Naive B cell (primary cell): ENCODE measurements around the gene KLF6. TPM values are rescaled to one million over a fixed set of nuclear protein-coding genes. Genes with fewer than 3 reads are reported as not detected.

Experiments
- ATAC-seq, 2 donors: fragments of 150-1000 bp; cut with Tn5 transposase; 2 replicates each; pipeline ENCODE4 v1.10.0; 2021; ENCODE audit warnings: low read depth in 2 of 2, mild to moderate bottlenecking in 2 of 2, moderate library complexity in 2 of 2
- DNase-seq: peaks from one replicate; pipeline ENCODE4 v3.0.0; 2022
- H3K27ac Mint-ChIP-seq, 6 donors: one replicate each; pipeline ENCODE4 v1.8.0; 2020 to 2022; ENCODE audit warnings: mild to moderate bottlenecking in 6 of 6, mixed read lengths in 6 of 6, moderate library complexity in 5 of 6, inconsistent platforms in 2 of 6
- H3K27me3 Mint-ChIP-seq, 3 donors: one replicate each; pipeline ENCODE4 v1.8.0; 2021 to 2022; ENCODE audit warnings: mixed read lengths in 3 of 3, mild to moderate bottlenecking in 1 of 3
- H3K36me3 Mint-ChIP-seq, 2 donors: one replicate each; pipeline ENCODE4 v1.8.0; 2020 to 2022; ENCODE audit warnings: mixed read lengths in 2 of 2, inconsistent platforms in 1 of 2, mild to moderate bottlenecking in 1 of 2
- H3K4me1 Mint-ChIP-seq, 3 donors: one replicate each; pipeline ENCODE4 v1.8.0; 2020 to 2022; ENCODE audit warnings: mixed read lengths in 3 of 3, inconsistent platforms in 1 of 3, mild to moderate bottlenecking in 1 of 3, moderate library complexity in 1 of 3
- H3K4me3 Mint-ChIP-seq, 8 donors: one replicate each; pipeline ENCODE4 v1.8.0; 2020 to 2022; ENCODE audit warnings: mild to moderate bottlenecking in 8 of 8, mixed read lengths in 8 of 8, moderate library complexity in 8 of 8, inconsistent platforms in 2 of 8
- H3K9me3 Mint-ChIP-seq, 7 donors: one replicate each; pipeline ENCODE4 v1.8.0; 2020 to 2022; ENCODE audit warnings: mixed read lengths in 7 of 7, mild to moderate bottlenecking in 5 of 7, inconsistent platforms in 2 of 7, moderate library complexity in 1 of 7
- polyA plus RNA-seq, 6 donors: library from polyadenylated mRNA; unstranded; fragments of 300-500 nt; fragmentation: Illumina TruSeq; gene quantifications; one replicate each; pipeline ENCODE4 v1.2.3, GENCODE V29; 2021; ENCODE audit warnings: low read depth in 6 of 6

The KLF6 gene
- polyA plus RNA-seq, 6 donors from 2014 or later, result 316 to 1,111 (median 647) TPM

GRCh38 chr10:3805791-3806461 lies 20.9 kb upstream of the KLF6 start:
- ATAC-seq (peak; percentile 11 to 34), DNase-seq (peak; percentile 21)
- H3K9me3 Mint-ChIP-seq, result no peaks in the 10 kb centered on the region
- peaks cover 38 to 40% (median 40%) of the 10 kb centered on the region in 3 donors for H3K4me1 Mint-ChIP-seq
- peak overlapping the region in 5 of 6 donors; percentile 25 to 83 (median 76) for H3K27ac Mint-ChIP-seq
- H3K36me3 Mint-ChIP-seq, result no peaks in the 10 kb centered on the region
- H3K27me3 Mint-ChIP-seq, result no peaks in the 10 kb centered on the region
- peak overlapping the region in 5 of 8 donors; percentile 26 to 69 (median 44) for H3K4me3 Mint-ChIP-seq

GRCh38 chr10:3805201-3805790 lies 20.3 kb upstream of the KLF6 start:
- peak; percentile 54 for DNase-seq
- H3K4me3 Mint-ChIP-seq, result peak overlapping the region in 7 of 8 donors; percentile 32 to 69 (median 42)
- ATAC-seq, result peak; percentile 86 to 87
- no peaks in the 10 kb centered on the region for H3K9me3 Mint-ChIP-seq
- no peaks in the 10 kb centered on the region for H3K27me3 Mint-ChIP-seq
- peak overlapping the region in 5 of 6 donors; percentile 48 to 83 (median 76) for H3K27ac Mint-ChIP-seq
- H3K36me3 Mint-ChIP-seq, result no peaks in the 10 kb centered on the region
- peaks cover 37 to 40% (median 38%) of the 10 kb centered on the region in 3 donors for H3K4me1 Mint-ChIP-seq

- peak overlapping the region in 6 of 8 donors; percentile 45 to 85 (median 68) for H3K4me3 Mint-ChIP-seq
- H3K27ac Mint-ChIP-seq, result peak overlapping the region in 5 of 6 donors; percentile 75 to 82 (median 80)
- H3K36me3 Mint-ChIP-seq, result no peaks in the 10 kb centered on the region
- H3K4me1 Mint-ChIP-seq, result peaks cover 32 to 38% (median 37%) of the 10 kb centered on the region in 3 donors
- peak; percentile 22 to 37 for ATAC-seq
- no peaks in the 10 kb centered on the region for H3K27me3 Mint-ChIP-seq
- no peak for DNase-seq
- H3K9me3 Mint-ChIP-seq, result no peaks in the 10 kb centered on the region
These were observed 19.1 kb upstream of the KLF6 start for GRCh38 chr10:3803927-3804741.

- DNase-seq, result no peak
- Mint-ChIP-seq H3K36me3 (no peaks in the 10 kb centered on the region), H3K4me1 (peaks cover 30 to 31% (median 31%) of the 10 kb centered on the region in 3 donors), H3K27me3 (no peaks in the 10 kb centered on the region), H3K27ac (peak overlapping the region in 4 of 6 donors; percentile 43 to 81 (median 76)), H3K9me3 (no peaks in the 10 kb centered on the region), H3K4me3 (peak overlapping the region in 7 of 8 donors; percentile 42 to 85 (median 59))
- ATAC-seq, result peak in 1 of 2 donors; percentile 23
These were observed 18.4 kb upstream of the KLF6 start for GRCh38 chr10:3803295-3803926.

GRCh38 chr10:3802526-3803265 lies 17.7 kb upstream of the KLF6 start:
- no peak overlapping the region for H3K27ac Mint-ChIP-seq
- ATAC-seq, result no peak
- H3K9me3 Mint-ChIP-seq, result peaks cover 0 to 2% (median 0%) of the 10 kb centered on the region in 7 donors
- no peaks in the 10 kb centered on the region for H3K36me3 Mint-ChIP-seq
- no peak overlapping the region for H3K4me3 Mint-ChIP-seq
- H3K27me3 Mint-ChIP-seq, result no peaks in the 10 kb centered on the region
- peaks cover 28 to 30% (median 29%) of the 10 kb centered on the region in 3 donors for H3K4me1 Mint-ChIP-seq
- no peak for DNase-seq

GRCh38 chr10:3801558-3802192 lies 16.7 kb upstream of the KLF6 start:
- no peaks in the 10 kb centered on the region for H3K27me3 Mint-ChIP-seq
- H3K9me3 Mint-ChIP-seq, result peaks cover 0 to 2% (median 0%) of the 10 kb centered on the region in 7 donors
- H3K27ac Mint-ChIP-seq, result no peak overlapping the region
- peaks cover 18 to 19% (median 19%) of the 10 kb centered on the region in 3 donors for H3K4me1 Mint-ChIP-seq
- no peak for ATAC-seq
- H3K4me3 Mint-ChIP-seq, result no peak overlapping the region
- no peak for DNase-seq
- no peaks in the 10 kb centered on the region for H3K36me3 Mint-ChIP-seq

GRCh38 chr10:3800586-3800985 lies 15.6 kb upstream of the KLF6 start:
- Mint-ChIP-seq H3K27me3 (no peaks in the 10 kb centered on the region), H3K4me3 (no peak overlapping the region), H3K36me3 (no peaks in the 10 kb centered on the region), H3K9me3 (peaks cover 0 to 3% (median 0%) of the 10 kb centered on the region in 7 donors), H3K4me1 (peaks cover 7 to 14% (median 12%) of the 10 kb centered on the region in 3 donors), H3K27ac (no peak overlapping the region)
- DNase-seq (no peak), ATAC-seq (no peak)

- DNase-seq (no peak), ATAC-seq (no peak)
- no peaks in the 10 kb centered on the region for H3K36me3 Mint-ChIP-seq
- no peaks in the 10 kb centered on the region for H3K27me3 Mint-ChIP-seq
- H3K9me3 Mint-ChIP-seq, result peaks cover 0 to 3% (median 0%) of the 10 kb centered on the region in 7 donors
- H3K4me3 Mint-ChIP-seq, result no peak overlapping the region
- peaks cover 2 to 6% (median 3%) of the 10 kb centered on the region in 3 donors for H3K4me1 Mint-ChIP-seq
- no peak overlapping the region for H3K27ac Mint-ChIP-seq
These were observed 12.7 kb upstream of the KLF6 start for GRCh38 chr10:3797750-3798149.

- ATAC-seq, result no peak
These were observed 8.5 kb upstream of the KLF6 start for GRCh38 chr10:3793553-3793952.

GRCh38 chr10:3792710-3793219 lies 7.8 kb upstream of the KLF6 start:
- Mint-ChIP-seq H3K4me1 (peaks cover 14 to 16% (median 15%) of the 10 kb centered on the region in 3 donors), H3K9me3 (peaks cover 0 to 9% (median 6%) of the 10 kb centered on the region in 7 donors), H3K27ac (peak overlapping the region in 2 of 6 donors; percentile 25 to 65), H3K27me3 (no peaks in the 10 kb centered on the region), H3K4me3 (no peak overlapping the region), H3K36me3 (peaks cover 0 to 11% of the 10 kb centered on the region in 2 donors)
- ATAC-seq (peak; percentile 70 to 81), DNase-seq (no peak)

More at GRCh38 chr10:3793553-3793952, 8.5 kb upstream of the KLF6 start:
- DNase-seq, result no peak
- H3K27me3 Mint-ChIP-seq, result no peaks in the 10 kb centered on the region
- H3K4me3 Mint-ChIP-seq, result peak overlapping the region in 1 of 8 donors; percentile 32
- H3K36me3 Mint-ChIP-seq, result peaks cover 0 to 11% of the 10 kb centered on the region in 2 donors
- H3K4me1 Mint-ChIP-seq, result peaks cover 12 to 15% (median 14%) of the 10 kb centered on the region in 3 donors
- H3K9me3 Mint-ChIP-seq, result peaks cover 0 to 10% (median 6%) of the 10 kb centered on the region in 7 donors
- peak overlapping the region in 1 of 6 donors; percentile 49 for H3K27ac Mint-ChIP-seq

GRCh38 chr10:3791974-3792633 lies 7.1 kb upstream of the KLF6 start:
- H3K27ac Mint-ChIP-seq, result peak overlapping the region in 1 of 6 donors; percentile 25
- ATAC-seq (peak; percentile 67 to 68), DNase-seq (no peak)
- H3K4me1 Mint-ChIP-seq, result peaks cover 14 to 16% (median 15%) of the 10 kb centered on the region in 3 donors
- peaks cover 0 to 9% (median 6%) of the 10 kb centered on the region in 7 donors for H3K9me3 Mint-ChIP-seq
- peaks cover 0 to 11% of the 10 kb centered on the region in 2 donors for H3K36me3 Mint-ChIP-seq
- peak overlapping the region in 1 of 8 donors; percentile 7 for H3K4me3 Mint-ChIP-seq
- no peaks in the 10 kb centered on the region for H3K27me3 Mint-ChIP-seq
